Measurements from ENCODE around the gene C8A. TPM values are rescaled to one million over a fixed set of nuclear protein-coding genes. Genes with fewer than 3 reads are reported as not detected.

The C8A gene
- total and polyA plus RNA-seq, 2 of the 13 experiments (the other 11 are each of a cell fraction or from before 2014, with no cell fraction given), result 10.5 to 15.0 TPM

GRCh38 chr1:56859287-56859686 is 4.7 kb downstream of the C8A start:
- no peak for TF ChIP-seq ZFAT (CRISPR knock-in tag; conservative IDR thresholded peaks at IDR 0.05)
- no peak for TF ChIP-seq HDAC1 (CRISPR knock-in tag; IDR thresholded peaks at IDR 0.05)
- TF ChIP-seq NR0B2 (CRISPR knock-in tag; IDR thresholded peaks at IDR 0.05), result no peak
- no peak for TF ChIP-seq ZNF672 (CRISPR knock-in tag; IDR thresholded peaks at IDR 0.05)
- TF ChIP-seq BCL3 (CRISPR knock-in tag; IDR thresholded peaks at IDR 0.05), result no peak
- TF ChIP-seq ZMAT5 (CRISPR knock-in tag; IDR thresholded peaks at IDR 0.05; ENCODE audit: borderline replicate concordance, low read depth), result no peak
- no peak for TF ChIP-seq NR2F6 (IDR thresholded peaks at IDR 0.05)
- no peak for TF ChIP-seq NR2F6 (CRISPR knock-in tag; IDR thresholded peaks at IDR 0.05)
- TF ChIP-seq GPBP1L1 (CRISPR knock-in tag; IDR thresholded peaks at IDR 0.05), result no peak
- no peak for TF ChIP-seq ZNF280B (CRISPR knock-in tag; IDR thresholded peaks at IDR 0.05; ENCODE audit: borderline replicate concordance)
- TF ChIP-seq KDM3A (CRISPR knock-in tag; IDR thresholded peaks at IDR 0.05; ENCODE audit: low read depth), result no peak
- no peak for TF ChIP-seq ARID5B (CRISPR knock-in tag; IDR thresholded peaks at IDR 0.05)
- no peak for TF ChIP-seq AGO2 (optimal IDR thresholded peaks at IDR 0.05; ENCODE audit: low read depth, low read length)
- no peak for TF ChIP-seq PPARG (CRISPR knock-in tag; conservative IDR thresholded peaks at IDR 0.05)
- no peak for ATAC-seq
- H3K79me2 ChIP-seq (ENCODE audit: insufficient read depth, low read length), result peaks cover 17% of the 10 kb centered on the region
- ChIA-PET POLR2A (no interaction called here), CTCF (ENCODE audit: low intra/inter-chr PET ratio, low total read pairs) (no interaction called here)
- no peaks in the 10 kb centered on the region for H3K27me3 ChIP-seq (ENCODE audit: control insufficient read depth in 1 of 2, insufficient read depth in 2 of 2, low read length in 2 of 2)
- peaks cover 43% of the 10 kb centered on the region for H3K4me1 ChIP-seq (ENCODE audit: insufficient read depth, low read length)
- H3K36me3 ChIP-seq (replicated peaks in 1 of 2; ENCODE audit: control insufficient read depth in 1 of 2, insufficient read depth in 2 of 2, low read length in 2 of 2), result no peaks in the 10 kb centered on the region
- in situ Hi-C loops (cut with HindIII; ENCODE audit: extremely low pct_ligation_motif_present, low pct_unique_long_range_greater_than_20kb) (no loop called here), intact Hi-C loops (cut with micrococcal nuclease; ENCODE audit: unreplicated experiment) (no loop called here)
- no TSS peak for BruUV-seq (replicated peaks)
- no peaks in the 10 kb centered on the region for H4K20me1 ChIP-seq (ENCODE audit: insufficient read depth, low read length)
- no peak overlapping the region for H2AFZ ChIP-seq (ENCODE audit: low read length)
- no peak overlapping the region for H3K4me3 ChIP-seq (replicated peaks in 1 of 3; ENCODE audit: insufficient read depth in 1 of 3, low read depth in 2 of 3, low read length in 3 of 3)
- no peak for DNase-seq (ENCODE audit: low spot score)
- no peak overlapping the region for H3K4me2 ChIP-seq (ENCODE audit: low read depth, low read length)
- no peak overlapping the region for H3K9ac ChIP-seq (ENCODE audit: insufficient read depth, low read depth, low read length)
- H3K27ac ChIP-seq (ENCODE audit: extremely low read length, insufficient read depth, low read length), result no peak overlapping the region
- no peak for FAIRE-seq
- H3K9me3 ChIP-seq (ENCODE audit: low read length), result no peaks in the 10 kb centered on the region

Data from HepG2 (cell line).